Measurements from ENCODE around the gene SERAC1.
"Not testable (repeated sequence)": the region's sequence is repeated elsewhere in the genome, so short reads cannot be mapped to it uniquely, and the experiment has no call there.

The SERAC1 gene

GRCh38 chr6:158174024-158174423 lies 6.0 kb upstream of the SERAC1 start:
- DNase-seq, result no peak

- DNase-seq, result no peak
These were observed 3.9 kb upstream of the SERAC1 start for GRCh38 chr6:158172001-158172400.

- DNase-seq, result no peak
These were observed 2.6 kb upstream of the SERAC1 start for GRCh38 chr6:158170656-158171081.

GRCh38 chr6:158169634-158170033 lies 1.6 kb upstream of the SERAC1 start:
- not testable (repeated sequence) for DNase-seq

GRCh38 chr6:158165919-158166416 lies 2.1 kb downstream of the SERAC1 start:
- no peak for DNase-seq

- no peak for DNase-seq
These were observed 3.4 kb downstream of the SERAC1 start for GRCh38 chr6:158164579-158165170.

- no peak for DNase-seq
These were observed 6.4 kb downstream of the SERAC1 start for GRCh38 chr6:158161566-158162254.

GRCh38 chr6:158160932-158161539 lies 7.0 kb downstream of the SERAC1 start:
- DNase-seq, result no peak

GRCh38 chr6:158158748-158159147 lies 9.3 kb downstream of the SERAC1 start:
- DNase-seq, result no peak

- DNase-seq, result no peak
These were observed 9.9 kb downstream of the SERAC1 start for GRCh38 chr6:158158123-158158522.

- DNase-seq, result no peak
These were observed 10.8 kb downstream of the SERAC1 start for GRCh38 chr6:158157064-158157764.

- DNase-seq, result no peak
These were observed 13.2 kb downstream of the SERAC1 start for GRCh38 chr6:158154816-158155215.

GRCh38 chr6:158153576-158153975 lies 14.5 kb downstream of the SERAC1 start:
- no peak for DNase-seq

- peak; percentile 46 for DNase-seq
These were observed 15.4 kb downstream of the SERAC1 start for GRCh38 chr6:158152659-158153058.

- not testable (repeated sequence) for DNase-seq
These were observed 16.0 kb downstream of the SERAC1 start for GRCh38 chr6:158152025-158152424.

- DNase-seq, result no peak
These were observed 17.4 kb downstream of the SERAC1 start for GRCh38 chr6:158150701-158151100.

- no peak for DNase-seq
These were observed 18.4 kb downstream of the SERAC1 start for GRCh38 chr6:158149641-158150040.

- no peak for DNase-seq
These were observed 24.4 kb downstream of the SERAC1 start for GRCh38 chr6:158143700-158144099.

GRCh38 chr6:158142789-158143188 lies 25.3 kb downstream of the SERAC1 start:
- DNase-seq, result peak; percentile 45

GRCh38 chr6:158131926-158132325 lies 36.1 kb downstream of the SERAC1 start:
- no peak for DNase-seq

- no peak for DNase-seq
These were observed 42.8 kb downstream of the SERAC1 start for GRCh38 chr6:158125271-158125670.

- no peak for DNase-seq
These were observed 43.8 kb downstream of the SERAC1 start for GRCh38 chr6:158124288-158124687.

GRCh38 chr6:158122048-158122447 lies 46.0 kb downstream of the SERAC1 start:
- no peak for DNase-seq

- no peak for DNase-seq
These were observed 46.7 kb downstream of the SERAC1 start for GRCh38 chr6:158121335-158121734.

Measured in NCI-H774 (cell line).